ENCODE data around the gene RDX.
"Not testable (repeated sequence)": the region's sequence is repeated elsewhere in the genome, so short reads cannot be mapped to it uniquely, and the experiment has no call there.

RDX gene

DNA sequence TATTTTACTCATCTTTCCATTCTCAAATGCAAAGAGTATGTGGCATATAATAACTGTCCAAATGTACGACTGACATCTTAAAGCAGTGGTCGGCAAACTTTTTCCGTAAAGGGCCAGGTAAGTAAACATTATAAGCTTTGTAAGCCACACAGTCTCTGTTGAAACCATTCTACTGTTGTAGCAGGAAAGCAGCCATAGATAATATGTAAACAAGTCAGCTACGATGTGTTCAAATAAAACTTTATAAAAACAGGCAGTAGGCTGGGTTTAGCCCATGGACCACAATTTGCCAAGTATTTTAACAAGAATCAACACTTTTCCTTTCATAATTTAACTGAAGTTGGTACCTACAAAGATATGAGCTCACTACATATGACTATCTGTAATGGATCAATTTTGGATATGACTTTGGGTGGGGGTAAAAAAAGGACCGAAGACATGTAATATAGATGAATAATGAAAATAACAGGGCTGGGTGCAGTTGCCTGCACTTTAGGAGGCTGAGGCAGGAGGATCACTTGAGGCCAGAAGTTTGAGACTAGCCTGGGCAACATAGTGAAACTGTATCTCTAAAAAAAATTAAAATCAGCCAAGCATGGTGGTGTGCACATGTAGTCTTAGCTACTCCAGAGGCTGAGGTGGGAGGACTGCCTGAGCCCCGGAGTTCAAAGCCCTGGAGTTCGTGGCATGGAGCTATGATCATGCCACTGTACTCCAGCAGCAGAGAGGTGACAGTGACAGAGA is 5.7 kb downstream of the RDX start:
- H3K4me3 ChIP-seq (ENCODE audit: severe bottlenecking) = no peak overlapping the region
- no peak overlapping the region for H3K27ac ChIP-seq (ENCODE audit: poor library complexity, severe bottlenecking)
- no peaks in the 10 kb centered on the region for H3K27me3 ChIP-seq (ENCODE audit: insufficient read depth, poor library complexity, severe bottlenecking)
- peaks cover 28% of the 10 kb centered on the region for H3K4me1 ChIP-seq (ENCODE audit: insufficient read depth, poor library complexity, severe bottlenecking)
- H3K36me3 ChIP-seq (ENCODE audit: low read depth) = peaks cover 22% of the 10 kb centered on the region
- DNase-seq (ENCODE audit: low spot score) = no peak
- ATAC-seq (ENCODE audit: low read depth) = no peak
- no peaks in the 10 kb centered on the region for H3K9me3 ChIP-seq (ENCODE audit: severe bottlenecking)
- TF ChIP-seq, protein P1, sequence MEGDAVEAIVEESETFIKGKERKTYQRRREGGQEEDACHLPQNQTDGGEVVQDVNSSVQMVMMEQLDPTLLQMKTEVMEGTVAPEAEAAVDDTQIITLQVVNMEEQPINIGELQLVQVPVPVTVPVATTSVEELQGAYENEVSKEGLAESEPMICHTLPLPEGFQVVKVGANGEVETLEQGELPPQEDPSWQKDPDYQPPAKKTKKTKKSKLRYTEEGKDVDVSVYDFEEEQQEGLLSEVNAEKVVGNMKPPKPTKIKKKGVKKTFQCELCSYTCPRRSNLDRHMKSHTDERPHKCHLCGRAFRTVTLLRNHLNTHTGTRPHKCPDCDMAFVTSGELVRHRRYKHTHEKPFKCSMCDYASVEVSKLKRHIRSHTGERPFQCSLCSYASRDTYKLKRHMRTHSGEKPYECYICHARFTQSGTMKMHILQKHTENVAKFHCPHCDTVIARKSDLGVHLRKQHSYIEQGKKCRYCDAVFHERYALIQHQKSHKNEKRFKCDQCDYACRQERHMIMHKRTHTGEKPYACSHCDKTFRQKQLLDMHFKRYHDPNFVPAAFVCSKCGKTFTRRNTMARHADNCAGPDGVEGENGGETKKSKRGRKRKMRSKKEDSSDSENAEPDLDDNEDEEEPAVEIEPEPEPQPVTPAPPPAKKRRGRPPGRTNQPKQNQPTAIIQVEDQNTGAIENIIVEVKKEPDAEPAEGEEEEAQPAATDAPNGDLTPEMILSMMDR (IDR thresholded peaks at IDR 0.05; ENCODE audit: poor library complexity, severe bottlenecking) = no peak

GRCh38 chr11:110289472-110289871 is 6.9 kb downstream of the RDX start:
- no peak overlapping the region for H3K4me3 ChIP-seq (ENCODE audit: severe bottlenecking)
- H3K27ac ChIP-seq (ENCODE audit: poor library complexity, severe bottlenecking) = no peak overlapping the region
- no peaks in the 10 kb centered on the region for H3K27me3 ChIP-seq (ENCODE audit: insufficient read depth, poor library complexity, severe bottlenecking)
- H3K4me1 ChIP-seq (ENCODE audit: insufficient read depth, poor library complexity, severe bottlenecking) = peaks cover 28% of the 10 kb centered on the region
- H3K36me3 ChIP-seq (ENCODE audit: low read depth) = peaks cover 23% of the 10 kb centered on the region
- DNase-seq (ENCODE audit: low spot score) (no peak), ATAC-seq (ENCODE audit: low read depth) (no peak)
- TF ChIP-seq, protein P1 (IDR thresholded peaks at IDR 0.05; ENCODE audit: poor library complexity, severe bottlenecking) = no peak
- H3K9me3 ChIP-seq (ENCODE audit: severe bottlenecking) = no peaks in the 10 kb centered on the region

- peaks cover 15% of the 10 kb centered on the region for H3K4me1 ChIP-seq (ENCODE audit: insufficient read depth, poor library complexity, severe bottlenecking)
- TF ChIP-seq, protein P1 (IDR thresholded peaks at IDR 0.05; ENCODE audit: poor library complexity, severe bottlenecking) = no peak
- no peak for ATAC-seq (ENCODE audit: low read depth)
- H3K36me3 ChIP-seq (ENCODE audit: low read depth) = peaks cover 23% of the 10 kb centered on the region
- no peak overlapping the region for H3K4me3 ChIP-seq (ENCODE audit: severe bottlenecking)
- H3K27me3 ChIP-seq (ENCODE audit: insufficient read depth, poor library complexity, severe bottlenecking) = no peaks in the 10 kb centered on the region
- no peak for DNase-seq (ENCODE audit: low spot score)
- H3K27ac ChIP-seq (ENCODE audit: poor library complexity, severe bottlenecking) = no peak overlapping the region
- H3K9me3 ChIP-seq (ENCODE audit: severe bottlenecking) = no peaks in the 10 kb centered on the region
Measured at GRCh38 chr11:110287537-110287936, 8.9 kb downstream of the RDX start.

DNA sequence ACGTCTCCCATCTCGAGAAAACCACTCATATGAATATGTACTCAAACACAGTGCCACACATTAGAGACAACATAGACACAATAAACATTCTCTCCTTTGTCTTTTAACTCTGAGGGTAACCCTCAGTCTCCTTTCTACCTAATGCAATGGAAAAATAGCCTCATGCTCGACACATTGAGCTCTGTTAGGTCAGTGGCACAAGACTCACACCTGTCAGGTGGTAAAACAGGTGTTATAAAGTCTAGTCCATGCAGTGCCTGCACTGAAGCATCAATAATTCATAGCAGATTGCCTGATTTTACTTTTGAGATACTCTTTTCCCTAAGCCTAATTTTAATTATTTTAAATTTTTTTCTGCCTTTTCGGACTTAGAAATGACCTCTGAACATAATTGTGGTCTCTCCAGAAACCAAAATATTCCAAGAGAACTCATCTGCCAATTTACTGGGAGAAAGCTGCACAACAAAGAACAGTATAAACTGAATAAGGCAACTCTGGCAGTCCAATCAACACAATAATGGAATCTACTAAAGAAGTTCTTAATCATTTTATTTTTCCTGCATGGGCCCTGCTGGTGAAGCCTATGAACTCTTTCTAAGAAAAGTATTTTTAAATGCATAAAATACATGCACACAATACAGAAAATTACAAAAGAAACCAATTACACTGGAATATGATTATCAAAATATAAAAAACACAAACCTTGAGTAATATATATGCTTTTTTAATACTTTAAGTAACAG is 9.9 kb downstream of the RDX start:
- ATAC-seq (ENCODE audit: low read depth) (no peak), DNase-seq (ENCODE audit: low spot score) (no peak)
- Histone ChIP-seq H3K36me3 (ENCODE audit: low read depth) (peaks cover 19% of the 10 kb centered on the region), H3K4me3 (ENCODE audit: severe bottlenecking) (no peak overlapping the region), H3K27ac (ENCODE audit: poor library complexity, severe bottlenecking) (no peak overlapping the region), H3K27me3 (ENCODE audit: insufficient read depth, poor library complexity, severe bottlenecking) (no peaks in the 10 kb centered on the region), H3K4me1 (ENCODE audit: insufficient read depth, poor library complexity, severe bottlenecking) (peaks cover 12% of the 10 kb centered on the region), H3K9me3 (ENCODE audit: severe bottlenecking) (no peaks in the 10 kb centered on the region)
- TF ChIP-seq, protein P1 (IDR thresholded peaks at IDR 0.05; ENCODE audit: poor library complexity, severe bottlenecking) = no peak

- no peaks in the 10 kb centered on the region for H3K27me3 ChIP-seq (ENCODE audit: insufficient read depth, poor library complexity, severe bottlenecking)
- H3K27ac ChIP-seq (ENCODE audit: poor library complexity, severe bottlenecking) = no peak overlapping the region
- ATAC-seq (ENCODE audit: low read depth) = no peak
- TF ChIP-seq, protein P1 (IDR thresholded peaks at IDR 0.05; ENCODE audit: poor library complexity, severe bottlenecking) = no peak
- H3K4me3 ChIP-seq (ENCODE audit: severe bottlenecking) = no peak overlapping the region
- H3K9me3 ChIP-seq (ENCODE audit: severe bottlenecking) = no peaks in the 10 kb centered on the region
- DNase-seq (ENCODE audit: low spot score) = no peak
- H3K4me1 ChIP-seq (ENCODE audit: insufficient read depth, poor library complexity, severe bottlenecking) = peaks cover 20% of the 10 kb centered on the region
- peaks cover 28% of the 10 kb centered on the region for H3K36me3 ChIP-seq (ENCODE audit: low read depth)
Measured at GRCh38 chr11:110283862-110284261, 12.6 kb downstream of the RDX start.

DNA sequence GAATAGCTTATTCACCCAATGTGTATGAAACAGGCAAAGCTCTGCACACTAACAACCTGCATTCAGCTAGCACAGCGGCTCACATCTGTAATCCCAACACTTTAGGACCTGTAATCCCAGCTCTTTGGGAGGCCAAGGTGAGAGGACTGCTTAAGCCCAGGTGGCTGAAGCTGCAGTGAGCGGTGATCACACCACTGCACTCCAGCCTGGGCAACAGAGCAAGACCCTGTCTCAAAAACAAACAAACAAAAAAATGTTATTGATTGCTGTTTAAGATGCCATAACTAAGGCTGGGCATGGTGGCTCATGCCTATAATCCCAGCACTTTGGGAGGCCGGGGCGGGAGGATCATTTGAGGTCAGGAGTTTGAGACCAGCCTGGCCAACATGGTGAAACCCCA is 15.8 kb downstream of the RDX start:
- 0 out of 3 replicates have a peak, but pooled peaks have one; percentile 21 for ATAC-seq (ENCODE audit: low read depth)

More for the DNA sequence above, 15.8 kb downstream of the RDX start:
- H3K27me3 ChIP-seq (ENCODE audit: insufficient read depth, poor library complexity, severe bottlenecking); H3K4me3 ChIP-seq (ENCODE audit: severe bottlenecking); DNase-seq (ENCODE audit: low spot score); H3K27ac ChIP-seq (ENCODE audit: poor library complexity, severe bottlenecking); H3K4me1 ChIP-seq (ENCODE audit: insufficient read depth, poor library complexity, severe bottlenecking); H3K9me3 ChIP-seq (ENCODE audit: severe bottlenecking): not testable (repeated sequence)
- peaks cover 42% of the 10 kb centered on the region for H3K36me3 ChIP-seq (ENCODE audit: low read depth)
